NCI-H187 (cell line): ENCODE results near the gene STYX.
"Not testable (repeated sequence)": the region's sequence is repeated elsewhere in the genome, so short reads cannot be mapped to it uniquely, and the experiment has no call there.

Experiments
- DNase-seq, 2 experiments: peaks; one replicate each; lab custom pipeline; 2025; lab: John Stamatoyannopoulos, UW

The STYX gene

DNA sequence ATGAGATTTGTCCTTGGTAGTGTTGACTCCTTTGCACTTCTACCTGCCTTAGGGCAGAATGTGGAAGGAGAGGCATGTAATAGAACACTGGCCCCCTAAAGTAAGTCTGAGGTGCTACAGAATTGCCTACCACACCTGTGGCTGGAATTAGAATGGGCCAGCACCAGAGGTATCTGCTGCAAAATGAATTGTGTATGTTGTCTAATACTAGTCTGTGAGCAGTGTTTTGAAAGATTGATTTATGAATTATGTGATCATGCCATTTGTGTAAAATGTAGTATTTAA is 5.7 kb upstream of the STYX start:
- no peak for DNase-seq

DNA sequence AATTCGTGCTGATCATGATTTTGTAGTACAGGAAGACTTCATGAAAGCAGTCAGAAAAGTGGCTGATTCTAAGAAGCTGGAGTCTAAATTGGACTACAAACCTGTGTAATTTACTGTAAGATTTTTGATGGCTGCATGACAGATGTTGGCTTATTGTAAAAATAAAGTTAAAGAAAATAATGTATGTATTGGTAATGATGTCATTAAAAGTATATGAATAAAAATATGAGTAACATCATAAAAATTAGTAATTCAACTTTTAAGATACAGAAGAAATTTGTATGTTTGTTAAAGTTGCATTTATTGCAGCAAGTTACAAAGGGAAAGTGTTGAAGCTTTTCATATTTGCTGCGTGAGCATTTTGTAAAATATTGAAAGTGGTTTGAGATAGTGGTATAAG is 2.5 kb upstream of the STYX start:
- not testable (repeated sequence) for DNase-seq

DNA sequence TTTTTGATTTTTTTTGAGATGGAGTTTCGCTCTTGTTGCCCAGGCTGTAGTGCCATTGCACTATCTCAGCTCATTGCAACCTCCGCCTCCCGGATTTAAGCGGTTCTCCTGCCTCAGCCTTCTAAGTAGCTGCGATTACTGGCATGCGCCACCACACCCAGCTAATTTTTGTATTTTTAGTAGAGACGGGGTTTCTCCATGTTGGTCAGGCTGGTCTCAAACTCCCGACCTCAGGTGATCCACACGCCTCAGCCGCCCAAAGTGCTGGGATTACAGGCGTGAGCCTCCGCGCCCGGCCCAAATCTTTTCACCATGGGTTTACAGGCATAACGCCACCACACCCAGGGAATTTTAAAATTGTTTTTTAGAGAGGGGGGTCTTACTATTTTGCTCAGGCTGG is 931 bp upstream of the STYX start:
- not testable (repeated sequence) for DNase-seq

DNA sequence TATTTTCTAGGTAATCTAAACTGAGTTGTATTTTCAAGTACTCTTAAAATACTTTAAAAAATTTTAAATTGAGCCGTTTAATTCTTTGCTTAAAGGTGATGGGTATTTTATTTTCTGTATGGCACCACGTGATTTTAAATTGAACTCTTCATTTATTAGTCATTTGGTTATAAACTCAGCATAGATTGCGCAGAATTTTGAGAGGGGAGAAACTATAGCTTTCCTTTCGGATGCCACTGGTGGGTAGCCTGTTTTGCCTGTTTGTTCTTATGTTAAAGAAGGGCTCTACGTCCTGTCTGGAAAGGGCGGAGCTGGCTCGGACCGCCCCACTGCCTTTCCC is 411 bp upstream of the STYX start:
- DNase-seq = no peak

DNA sequence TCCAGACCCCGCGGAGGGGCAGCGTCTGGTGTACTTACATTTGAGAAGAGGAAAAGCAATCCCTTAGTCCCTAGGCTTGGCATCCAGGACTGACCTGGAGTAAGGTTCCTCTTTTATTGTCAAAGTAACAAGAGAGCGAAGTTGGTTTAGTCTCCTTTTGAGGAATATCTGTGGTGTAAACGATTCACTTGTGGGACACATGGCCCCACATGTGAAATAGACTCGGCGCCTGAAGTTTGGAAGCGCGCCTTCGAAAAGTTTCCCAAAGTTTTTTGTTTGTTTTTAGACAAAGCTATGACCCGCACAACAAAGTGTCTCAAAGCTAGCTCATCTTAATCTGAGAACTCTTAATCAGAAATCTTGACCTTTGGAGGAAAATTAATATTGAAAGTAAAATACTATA is 744 bp downstream of the STYX start:
- no peak for DNase-seq

DNA sequence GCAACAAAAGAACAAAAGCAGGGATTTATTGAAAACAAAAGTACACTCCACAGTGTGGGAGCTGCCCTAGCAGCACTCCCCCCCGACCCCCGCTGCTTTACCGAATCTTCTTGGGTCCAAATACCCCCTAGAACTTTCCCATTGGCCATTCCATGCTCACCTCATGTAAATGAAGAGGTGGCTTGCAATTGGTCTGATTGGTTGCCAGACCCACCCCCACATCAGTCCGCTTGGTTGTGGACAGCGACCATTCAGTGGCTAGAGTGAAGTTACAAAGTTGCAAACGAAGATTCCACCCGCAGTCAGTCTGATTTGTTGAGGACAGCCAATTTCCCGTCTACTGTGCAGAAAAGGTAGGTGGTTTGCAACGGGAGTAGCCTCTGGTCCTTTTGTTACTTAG is 3.9 kb downstream of the STYX start:
- DNase-seq = no peak

DNA sequence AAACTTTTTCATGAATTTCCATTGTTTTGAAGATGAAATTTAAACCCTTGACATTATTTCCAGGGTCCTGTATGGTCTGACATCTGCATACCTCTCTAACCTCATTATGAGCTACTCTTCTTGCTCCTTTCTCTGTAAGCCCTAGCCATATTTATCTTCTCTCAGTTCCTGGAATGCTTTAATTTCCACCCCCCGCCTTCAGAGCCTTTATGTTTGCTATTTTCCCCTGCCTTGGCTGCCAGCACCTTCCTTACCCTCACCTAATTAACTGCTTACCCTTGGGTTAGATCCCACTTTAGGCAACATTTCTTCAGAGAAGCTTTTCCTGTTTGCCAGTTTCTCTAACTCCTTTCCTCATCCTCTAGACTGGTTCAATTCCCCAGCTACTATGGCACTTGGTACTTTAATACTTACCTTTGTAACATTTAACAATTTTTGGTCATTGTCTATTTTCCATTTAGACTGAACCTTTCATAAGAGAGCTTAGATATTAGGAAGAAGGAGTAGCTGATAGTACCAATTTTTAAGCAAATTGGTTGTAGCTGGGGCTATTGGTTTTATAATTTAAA is 6.0 kb downstream of the STYX start:
- DNase-seq = no peak

DNA sequence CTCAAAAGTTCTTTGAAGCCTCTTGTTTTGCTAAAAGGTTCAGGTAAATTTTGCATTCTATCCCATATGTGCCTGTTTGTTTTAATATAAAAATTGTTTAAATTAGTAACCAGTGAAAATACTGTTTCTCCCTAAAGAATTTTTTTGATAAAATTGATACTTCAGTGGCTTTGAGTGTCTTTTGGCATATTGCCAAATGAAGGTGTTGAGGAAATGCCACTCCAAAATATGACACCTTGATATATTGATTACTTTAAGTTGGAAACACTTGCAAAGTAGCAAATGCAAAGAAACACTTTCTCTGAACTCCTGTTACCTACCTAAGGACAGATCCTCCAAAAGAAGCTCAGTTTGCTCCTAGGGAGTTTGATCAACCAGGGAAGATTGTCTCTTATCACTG is 8.4 kb downstream of the STYX start:
- no peak for DNase-seq

DNA sequence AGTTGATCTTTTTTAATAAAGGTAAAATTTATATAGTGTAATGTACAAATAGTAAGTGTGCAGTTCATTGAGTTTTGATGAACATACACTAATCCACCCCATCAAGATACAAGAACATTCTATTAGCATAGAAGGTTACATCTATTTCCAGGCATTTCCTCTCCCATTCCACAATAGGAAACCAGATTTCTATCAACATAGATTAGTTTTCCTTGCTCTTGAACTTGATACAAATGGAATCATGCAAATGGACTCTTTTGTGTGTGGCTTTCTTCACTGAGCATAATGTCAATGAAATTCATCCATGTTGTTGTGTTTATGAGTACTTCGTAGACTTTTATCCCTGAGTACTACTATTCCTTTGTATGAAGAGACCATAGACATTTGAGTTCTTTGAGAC is 10.8 kb downstream of the STYX start:
- no peak for DNase-seq

DNA sequence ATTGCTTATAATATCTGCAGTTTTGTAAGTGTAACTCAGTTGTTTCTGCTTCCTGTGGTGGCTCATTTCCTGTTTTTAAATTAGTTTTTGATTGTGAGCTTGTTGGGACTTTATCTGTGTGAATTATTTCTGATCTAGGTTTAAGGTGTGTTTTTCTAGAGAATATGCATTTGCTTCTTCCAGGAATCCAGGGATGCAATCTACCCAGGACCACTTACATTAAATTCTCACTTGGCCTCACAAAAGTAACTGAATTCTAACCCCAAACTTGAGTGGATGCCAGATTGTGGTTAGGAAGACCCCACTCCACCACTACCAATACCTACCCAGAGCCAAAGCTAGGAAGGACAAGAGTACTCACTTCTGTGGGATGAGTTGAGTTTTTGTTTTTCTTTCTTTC is 11.9 kb downstream of the STYX start:
- DNase-seq = no peak

DNA sequence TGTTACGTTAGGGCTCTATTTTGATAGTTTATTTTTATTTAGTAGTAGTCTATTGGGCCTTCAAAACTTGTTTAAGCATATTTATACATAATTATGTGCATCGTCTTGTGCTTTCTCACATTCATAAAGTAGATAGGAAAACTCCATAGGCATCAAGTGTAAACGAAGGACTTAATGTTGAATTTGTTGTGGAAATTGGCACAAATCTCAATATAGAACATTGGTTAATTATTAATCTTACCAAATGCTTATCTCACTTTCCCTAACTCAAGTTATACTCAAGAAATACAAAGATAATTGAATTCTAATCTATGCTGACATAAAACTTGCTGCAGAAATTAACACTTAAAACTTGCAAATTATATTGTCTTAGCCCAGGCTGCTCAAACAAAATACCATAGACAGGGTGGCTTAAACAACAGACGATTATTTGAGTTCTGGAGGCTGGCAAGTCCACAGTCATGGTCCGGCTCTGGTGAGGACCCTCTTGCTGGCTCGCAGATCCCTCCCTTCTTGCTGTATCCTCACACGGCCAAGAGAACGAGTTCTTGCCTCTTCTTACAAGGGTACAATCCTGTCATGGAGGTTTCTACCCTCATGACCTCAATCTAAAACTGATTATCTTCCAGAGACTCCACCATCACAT is 18.8 kb downstream of the STYX start:
- no peak for DNase-seq

DNA sequence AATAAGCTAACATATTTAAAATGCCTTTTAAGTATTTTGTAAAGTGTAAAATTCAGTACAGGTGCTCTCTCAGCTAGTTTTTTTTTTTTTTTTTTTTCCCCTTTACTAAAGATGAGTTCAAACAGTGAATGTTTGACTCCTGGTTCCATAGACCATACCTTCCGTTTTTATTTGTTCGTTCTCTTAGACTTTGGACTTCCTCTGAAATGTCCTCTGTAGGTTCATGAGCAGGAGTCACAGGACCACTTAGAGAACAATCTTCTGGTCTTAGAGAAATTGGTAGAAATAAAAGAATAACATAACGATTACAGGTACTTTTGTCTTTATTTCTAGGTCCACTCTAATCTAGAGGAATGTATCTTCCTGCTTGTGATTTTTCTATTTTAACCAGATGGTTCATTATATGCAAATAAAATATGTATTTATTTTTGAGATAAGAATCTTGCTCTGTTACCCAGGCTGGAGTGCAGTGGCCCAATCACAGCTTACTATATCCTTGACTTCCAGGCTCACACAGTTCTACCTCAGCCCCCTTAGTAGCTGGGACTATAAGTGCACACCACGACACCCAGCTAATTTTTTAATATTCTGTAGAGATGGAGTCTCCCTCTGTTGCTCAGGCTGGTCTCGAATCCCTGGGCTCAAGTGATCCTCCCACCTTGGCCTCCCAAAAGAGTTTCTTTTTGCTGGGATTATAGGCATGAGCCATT is 25.8 kb downstream of the STYX start:
- no peak for DNase-seq

DNA sequence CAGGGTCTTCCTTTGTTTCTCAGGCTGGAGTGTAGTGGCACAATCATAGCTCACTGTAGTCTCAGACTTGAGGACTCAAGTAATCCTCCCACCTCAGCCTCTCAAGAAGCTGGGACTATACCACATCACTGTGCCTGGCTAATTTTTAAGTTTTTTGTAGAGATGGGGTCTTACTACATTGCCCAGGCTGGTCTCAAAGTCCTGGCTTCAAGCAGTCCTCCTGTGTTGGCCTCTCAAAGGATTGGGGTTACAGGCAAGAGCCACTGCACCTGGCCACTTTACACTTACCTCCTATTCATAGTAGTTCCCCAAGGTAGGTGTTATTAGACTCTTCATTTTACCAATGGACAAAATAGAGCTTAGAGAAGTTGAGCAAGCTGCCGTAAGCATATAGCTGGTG is 29.2 kb downstream of the STYX start:
- no peak for DNase-seq

DNA sequence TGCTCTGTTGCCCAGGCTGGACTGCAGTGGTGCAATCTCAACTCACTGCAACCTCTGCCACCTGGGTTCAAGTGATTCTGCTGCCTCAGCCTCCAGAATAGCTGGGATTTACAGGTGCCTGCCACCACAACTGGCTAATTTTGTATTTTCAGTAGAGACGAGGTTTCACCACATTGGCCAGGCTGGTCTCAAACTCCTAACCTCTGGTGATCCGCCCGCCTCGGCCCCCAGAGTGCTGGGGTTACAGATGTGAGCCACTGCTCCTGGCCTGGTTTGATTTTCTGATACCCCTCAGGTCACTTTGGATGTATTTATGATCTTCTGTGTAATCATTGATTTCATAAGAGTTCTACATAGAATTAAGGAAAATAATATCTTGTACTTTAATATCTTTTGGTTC is 33.0 kb downstream of the STYX start:
- DNase-seq = not testable (repeated sequence)

DNA sequence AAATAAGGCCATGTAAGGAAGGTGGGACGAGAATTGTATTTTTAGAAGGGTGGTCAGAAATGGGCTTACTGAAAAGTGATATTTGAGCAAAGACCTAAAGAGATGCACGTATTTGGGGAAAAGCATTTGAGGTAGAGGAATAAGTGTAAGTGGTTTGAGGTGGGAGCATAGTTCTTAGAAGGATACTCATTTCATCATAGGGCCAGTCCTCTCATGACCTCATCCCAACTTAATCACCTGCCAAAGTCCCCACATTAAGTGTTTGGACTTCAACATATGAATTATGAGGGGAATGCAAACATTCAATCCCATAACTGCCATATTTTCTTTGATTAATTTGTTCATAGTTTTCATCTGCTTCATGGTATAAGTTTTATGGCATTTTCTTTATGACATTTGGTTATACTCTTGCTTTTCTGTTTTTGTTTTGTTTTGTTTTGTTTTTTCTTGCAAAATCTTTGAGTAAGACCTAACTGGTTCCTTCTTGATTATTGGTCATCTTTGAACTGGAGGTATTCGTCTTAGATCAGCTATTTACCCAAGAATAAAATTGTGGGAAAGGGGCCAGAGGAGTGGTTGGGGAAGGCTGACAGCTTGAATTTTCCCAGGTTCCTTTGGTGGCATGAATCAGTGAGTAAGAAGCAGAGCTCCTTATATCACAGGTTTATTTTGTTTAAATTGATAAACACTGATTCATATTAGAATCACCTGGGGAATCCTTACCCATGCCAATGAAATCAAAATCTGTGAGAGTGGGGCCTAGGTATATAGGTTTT is 37.3 kb downstream of the STYX start:
- DNase-seq = no peak

DNA sequence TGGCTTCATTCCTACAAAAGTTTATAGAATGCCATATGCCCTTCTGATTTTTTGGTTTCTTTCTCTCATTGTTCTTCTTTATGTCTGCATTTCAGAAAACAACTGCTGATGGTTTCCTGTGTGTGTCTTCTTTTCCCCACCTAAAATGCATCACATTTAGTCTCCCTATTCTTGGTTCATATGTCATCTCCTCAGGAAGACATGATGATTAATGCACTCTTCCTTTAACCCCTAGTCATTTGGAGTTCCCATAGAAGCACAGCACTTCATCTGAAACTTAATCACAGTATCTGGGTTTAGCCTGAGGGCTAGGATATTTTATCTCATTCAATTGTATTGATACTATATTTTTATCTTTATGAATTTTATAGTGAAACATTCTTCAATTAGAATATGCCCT is 39.9 kb downstream of the STYX start:
- no peak for DNase-seq

DNA sequence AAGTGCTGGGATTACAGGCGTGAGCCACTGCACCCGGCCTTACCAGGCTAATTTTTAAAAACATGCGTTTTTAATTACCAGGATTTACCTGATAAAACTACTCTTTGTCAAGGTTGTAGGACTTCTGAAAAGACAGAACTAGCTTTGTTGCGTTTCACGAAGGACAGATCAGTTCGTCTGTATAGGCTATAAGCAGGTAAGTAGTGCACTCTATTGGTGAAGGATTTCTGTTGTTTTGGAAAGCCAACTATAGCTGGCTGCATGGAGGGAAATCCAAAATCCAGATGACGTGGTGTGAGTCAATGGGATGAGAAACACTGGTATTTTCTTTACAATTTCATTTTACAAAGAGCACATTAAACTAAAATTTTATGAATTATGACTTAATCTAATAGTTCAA is 46.9 kb downstream of the STYX start:
- no peak for DNase-seq

DNA sequence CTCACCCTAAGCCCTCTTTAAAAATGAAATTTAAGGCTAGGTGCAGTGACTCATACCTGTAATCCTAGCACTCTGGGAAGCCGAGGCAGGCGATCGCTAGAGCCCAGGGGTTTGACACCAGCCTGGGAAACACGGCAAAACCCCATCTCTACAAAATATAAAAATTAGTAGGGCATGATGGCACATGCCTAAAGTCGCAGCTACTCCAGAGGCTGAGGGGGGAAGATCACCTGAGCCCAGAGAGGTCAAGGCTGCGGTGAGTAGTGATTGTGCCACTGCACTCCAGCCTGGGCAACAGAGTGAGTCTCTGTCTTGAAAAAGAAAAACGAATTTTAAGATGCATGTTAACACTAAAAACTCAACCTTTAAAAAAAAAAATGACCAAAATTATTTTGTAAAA is 48.7 kb downstream of the STYX start:
- DNase-seq = no peak

DNA sequence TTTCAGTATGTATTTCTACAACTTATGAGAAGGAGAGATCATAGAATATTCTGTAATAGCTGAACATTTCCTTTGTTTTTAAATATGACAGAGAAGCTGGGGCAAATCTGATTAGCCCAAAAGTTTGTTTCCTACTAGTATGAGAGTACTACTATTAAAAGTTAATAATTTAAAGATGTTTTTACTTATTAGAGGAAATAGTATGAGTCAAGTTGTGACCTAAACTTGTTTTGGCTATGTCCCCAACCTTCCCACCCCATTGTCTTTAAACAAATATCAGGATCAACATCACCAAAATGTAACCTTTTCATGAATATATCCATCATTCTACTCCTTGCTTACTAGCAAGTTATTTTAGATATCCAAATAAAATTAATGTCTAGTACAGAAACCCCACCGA is 50.9 kb downstream of the STYX start:
- no peak for DNase-seq

DNA sequence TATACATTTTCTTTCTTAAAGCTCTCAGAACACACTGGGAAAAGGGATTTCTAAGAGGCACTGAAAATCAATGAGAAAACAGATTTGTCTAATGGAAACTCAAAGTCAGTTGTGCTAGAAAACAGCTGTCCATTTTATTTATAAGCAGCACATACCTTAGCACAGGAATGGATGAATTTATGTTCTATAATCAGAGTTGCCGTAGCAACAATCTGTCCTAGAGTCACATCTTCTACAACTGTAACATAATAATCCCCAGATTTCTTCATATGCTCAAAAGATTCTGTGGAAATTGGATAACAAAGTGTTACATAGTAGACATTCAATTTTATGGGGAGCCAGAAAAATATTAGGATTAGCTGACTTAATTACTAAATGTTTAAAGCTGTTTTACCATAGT is 51.7 kb downstream of the STYX start:
- DNase-seq = no peak

DNA sequence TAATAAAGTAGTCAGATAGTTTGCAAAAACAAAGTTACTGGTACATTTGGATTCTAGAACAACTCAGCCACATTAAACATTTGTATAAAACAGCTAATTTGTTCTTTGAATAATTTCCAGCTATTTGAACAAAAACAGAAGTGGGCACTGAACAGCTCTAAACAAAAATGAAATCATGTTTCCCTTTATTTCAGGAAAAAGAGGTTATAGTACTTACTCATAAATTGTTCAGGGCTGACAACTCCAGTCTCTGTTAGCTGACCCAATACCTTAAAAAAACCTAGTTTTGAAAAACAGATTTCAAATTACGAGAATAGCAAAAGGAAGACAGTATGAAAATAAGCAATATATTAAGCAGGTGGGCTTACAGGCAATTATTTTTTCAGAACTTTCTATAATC is 53.2 kb downstream of the STYX start:
- no peak for DNase-seq

DNA sequence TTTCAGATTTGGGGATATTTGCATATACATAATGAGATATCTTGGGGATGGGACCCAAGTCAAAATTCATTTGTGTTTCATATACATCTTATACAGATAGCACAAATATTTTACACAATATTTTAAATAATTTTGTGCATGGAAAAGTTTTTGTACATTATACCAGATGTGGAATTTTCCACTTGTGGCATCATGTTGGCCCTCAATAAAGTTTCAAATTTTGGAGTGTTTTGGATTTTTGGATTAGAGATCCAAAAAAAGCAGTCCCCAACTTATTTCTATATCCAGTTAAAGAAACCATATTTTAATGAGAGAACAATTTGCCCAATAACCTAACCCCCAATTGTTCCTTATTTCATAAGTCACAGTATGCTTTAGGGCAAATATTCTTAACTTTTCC is 56.9 kb downstream of the STYX start:
- DNase-seq = no peak

DNA sequence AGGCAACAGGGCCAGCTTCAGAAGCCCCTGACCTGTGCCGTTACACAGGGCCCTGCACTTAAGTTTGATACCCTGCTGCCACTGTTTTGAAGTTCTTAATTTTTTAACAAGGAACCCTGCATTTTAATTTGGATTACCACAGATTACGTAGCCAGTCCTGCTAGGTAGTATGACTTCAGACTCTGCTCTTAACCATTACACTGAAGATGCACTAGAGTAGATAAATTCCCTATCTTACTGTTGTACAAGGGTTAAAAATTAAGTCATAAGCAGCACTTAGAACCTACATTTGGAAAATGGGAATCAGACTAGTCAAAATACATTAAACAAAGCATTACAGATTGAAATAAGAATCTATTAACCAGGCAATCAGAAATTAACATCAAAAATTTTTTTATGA is 59.2 kb downstream of the STYX start:
- no peak for DNase-seq
